22Rv1 (cell line): ENCODE measurements around the gene FHAD1.

Experiments used
- CTCF ChIP-seq: fragments of 450-650 bp; IDR thresholded peaks from 2 replicates; pipeline ENCODE4 v1.5.1; 2017; ENCODE audit warnings: mild to moderate bottlenecking
- ZFX ChIP-seq: fragments of 450-650 bp; IDR thresholded peaks from 2 replicates; pipeline ENCODE4 v1.6.1; 2017; ENCODE audit warnings: antibody characterized with exemption, borderline replicate concordance

GRCh38 chr1:15299806-15300205 is 52.8 kb downstream of the FHAD1 start:
- TF ChIP-seq CTCF = no peak
- TF ChIP-seq ZFX = no peak
